Measurements from ENCODE around the gene NAXD. TPM values are rescaled to one million over a fixed set of nuclear protein-coding genes. Genes with fewer than 3 reads are reported as not detected.

Gene NAXD
- total RNA-seq, 1 donor from 2014 or later = 35.0 TPM

- Mint-ChIP-seq H3K27ac (ENCODE audit: unreplicated experiment) (peak overlapping the region; percentile 67), H3K4me1 (no peaks in the 10 kb centered on the region), H3K4me3 (no peak overlapping the region), H3K27me3 (ENCODE audit: low read depth) (no peaks in the 10 kb centered on the region), H3K36me3 (ENCODE audit: low read depth) (peaks cover 18% of the 10 kb centered on the region), H3K9me3 (no peaks in the 10 kb centered on the region)
- no peak for DNase-seq (ENCODE audit: low read depth, low spot score)
- peak; percentile 40 for TF ChIP-seq CTCF (conservative IDR thresholded peaks at IDR 0.05)
Measured at GRCh38 chr13:110683203-110683883, 68.0 kb downstream of the NAXD start.

- Mint-ChIP-seq H3K4me3 (no peak overlapping the region), H3K9me3 (no peaks in the 10 kb centered on the region), H3K36me3 (ENCODE audit: low read depth) (peaks cover 12% of the 10 kb centered on the region), H3K4me1 (no peaks in the 10 kb centered on the region), H3K27ac (ENCODE audit: unreplicated experiment) (no peak overlapping the region), H3K27me3 (ENCODE audit: low read depth) (no peaks in the 10 kb centered on the region)
- TF ChIP-seq CTCF (conservative IDR thresholded peaks at IDR 0.05) = no peak
- no peak for DNase-seq (ENCODE audit: low read depth, low spot score)
Measured at GRCh38 chr13:110683921-110684320, 68.6 kb downstream of the NAXD start.

GRCh38 chr13:110684388-110685056 is 69.2 kb downstream of the NAXD start:
- H3K27ac Mint-ChIP-seq (ENCODE audit: unreplicated experiment) = no peak overlapping the region
- H3K4me3 Mint-ChIP-seq = no peak overlapping the region
- DNase-seq (ENCODE audit: low read depth, low spot score) = no peak
- H3K27me3 Mint-ChIP-seq (ENCODE audit: low read depth) = no peaks in the 10 kb centered on the region
- no peaks in the 10 kb centered on the region for H3K9me3 Mint-ChIP-seq
- H3K4me1 Mint-ChIP-seq = no peaks in the 10 kb centered on the region
- no peak for TF ChIP-seq CTCF (conservative IDR thresholded peaks at IDR 0.05)
- H3K36me3 Mint-ChIP-seq (ENCODE audit: low read depth) = peaks cover 11% of the 10 kb centered on the region

GRCh38 chr13:110685305-110686020 is 70.1 kb downstream of the NAXD start:
- H3K4me1 Mint-ChIP-seq = no peaks in the 10 kb centered on the region
- no peaks in the 10 kb centered on the region for H3K9me3 Mint-ChIP-seq
- H3K4me3 Mint-ChIP-seq = no peak overlapping the region
- H3K27me3 Mint-ChIP-seq (ENCODE audit: low read depth) = no peaks in the 10 kb centered on the region
- H3K27ac Mint-ChIP-seq (ENCODE audit: unreplicated experiment) = peak overlapping the region; percentile 12
- H3K36me3 Mint-ChIP-seq (ENCODE audit: low read depth) = peaks cover 11% of the 10 kb centered on the region
- no peak for TF ChIP-seq CTCF (conservative IDR thresholded peaks at IDR 0.05)
- DNase-seq (ENCODE audit: low read depth, low spot score) = no peak

GRCh38 chr13:110687736-110688135 is 72.4 kb downstream of the NAXD start:
- DNase-seq (ENCODE audit: low read depth, low spot score) = no peak
- no peaks in the 10 kb centered on the region for H3K4me1 Mint-ChIP-seq
- peaks cover 5% of the 10 kb centered on the region for H3K36me3 Mint-ChIP-seq (ENCODE audit: low read depth)
- no peak for TF ChIP-seq CTCF (conservative IDR thresholded peaks at IDR 0.05)
- no peaks in the 10 kb centered on the region for H3K27me3 Mint-ChIP-seq (ENCODE audit: low read depth)
- no peaks in the 10 kb centered on the region for H3K9me3 Mint-ChIP-seq
- no peak overlapping the region for H3K27ac Mint-ChIP-seq (ENCODE audit: unreplicated experiment)
- no peak overlapping the region for H3K4me3 Mint-ChIP-seq

Measured in neural crest cell (in vitro differentiated cells).